Omental fat pad (tissue), 4 donors: Measurements from ENCODE around the gene DDR2. TPM values are rescaled to one million over a fixed set of nuclear protein-coding genes. Genes with fewer than 3 reads are reported as not detected.

Experiments
- ATAC-seq: fragments of 150-250 bp; one replicate; pipeline ENCODE4 v1.9.1; 2016; ENCODE audit warnings: mild to moderate bottlenecking, moderate library complexity; ENCODE audit not compliant: low FRiP score
- DNase-seq: peaks from one replicate; pipeline ENCODE4 v3.0.0-alpha.2; 2019; ENCODE audit warnings: low spot score
- total RNA-seq, 4 donors: library from RNA; depleted of rRNA; stranded (reverse); fragments of >200 nt; gene quantifications; one replicate each; pipeline ENCODE4 v1.1.0, GENCODE V29; 2016
- TF ChIP-seq, protein P1 (sequence below), 3 donors: fragments of 450-650 bp; IDR thresholded peaks; one replicate each; pipeline ENCODE4 v1.5.1; 2016 to 2017; ENCODE audit warnings: antibody characterized with exemption in 3 of 3, mild to moderate bottlenecking in 3 of 3, moderate library complexity in 2 of 3

DDR2 gene
- total RNA-seq, 4 donors from 2014 or later: 140 to 164 (median 145) TPM

DNA sequence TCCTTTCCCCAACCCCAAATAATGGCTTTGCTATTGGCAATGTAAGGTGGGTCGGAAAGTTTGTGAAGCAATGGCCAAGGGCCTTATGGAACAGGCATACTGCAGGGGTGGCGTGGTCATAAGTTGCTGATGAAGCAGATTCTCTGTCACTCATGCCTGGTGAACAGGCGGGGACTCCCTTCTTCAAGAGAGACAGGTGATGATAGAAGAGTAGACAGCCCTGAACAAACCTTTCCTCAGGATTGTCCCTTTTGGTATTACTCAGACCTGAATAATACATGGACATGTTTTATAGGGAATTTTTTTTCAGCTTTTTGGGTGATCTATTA is 12.7 kb downstream of the DDR2 start:
- TF ChIP-seq, protein P1, sequence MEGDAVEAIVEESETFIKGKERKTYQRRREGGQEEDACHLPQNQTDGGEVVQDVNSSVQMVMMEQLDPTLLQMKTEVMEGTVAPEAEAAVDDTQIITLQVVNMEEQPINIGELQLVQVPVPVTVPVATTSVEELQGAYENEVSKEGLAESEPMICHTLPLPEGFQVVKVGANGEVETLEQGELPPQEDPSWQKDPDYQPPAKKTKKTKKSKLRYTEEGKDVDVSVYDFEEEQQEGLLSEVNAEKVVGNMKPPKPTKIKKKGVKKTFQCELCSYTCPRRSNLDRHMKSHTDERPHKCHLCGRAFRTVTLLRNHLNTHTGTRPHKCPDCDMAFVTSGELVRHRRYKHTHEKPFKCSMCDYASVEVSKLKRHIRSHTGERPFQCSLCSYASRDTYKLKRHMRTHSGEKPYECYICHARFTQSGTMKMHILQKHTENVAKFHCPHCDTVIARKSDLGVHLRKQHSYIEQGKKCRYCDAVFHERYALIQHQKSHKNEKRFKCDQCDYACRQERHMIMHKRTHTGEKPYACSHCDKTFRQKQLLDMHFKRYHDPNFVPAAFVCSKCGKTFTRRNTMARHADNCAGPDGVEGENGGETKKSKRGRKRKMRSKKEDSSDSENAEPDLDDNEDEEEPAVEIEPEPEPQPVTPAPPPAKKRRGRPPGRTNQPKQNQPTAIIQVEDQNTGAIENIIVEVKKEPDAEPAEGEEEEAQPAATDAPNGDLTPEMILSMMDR (IDR thresholded peaks at IDR 0.05): no peak
- ATAC-seq: no peak
- no peak for DNase-seq

DNA sequence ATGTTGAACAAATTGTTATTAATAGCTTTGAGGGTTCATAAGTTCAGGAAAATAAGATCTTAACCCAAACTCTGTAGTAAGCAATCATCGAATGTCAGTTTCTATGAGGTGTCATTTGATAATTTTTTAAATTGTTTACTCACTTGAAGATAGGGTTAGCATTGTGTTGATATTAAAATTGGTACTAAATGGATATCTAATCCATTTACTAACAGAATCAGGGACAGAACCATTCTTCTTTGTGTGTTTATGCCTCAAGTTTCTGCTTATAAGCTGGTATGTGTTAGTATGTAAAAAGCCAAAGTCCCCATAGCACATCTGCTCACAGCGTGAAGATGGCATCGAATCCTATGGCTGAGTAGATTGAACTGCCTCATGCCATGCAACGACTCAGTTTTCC is 13.4 kb downstream of the DDR2 start:
- DNase-seq (no peak), ATAC-seq (no peak)
- TF ChIP-seq, protein P1 (IDR thresholded peaks at IDR 0.05): no peak

GRCh38 chr1:162649583-162649982 is 17.3 kb downstream of the DDR2 start:
- ATAC-seq (no peak), DNase-seq (no peak)
- TF ChIP-seq, protein P1 (IDR thresholded peaks at IDR 0.05): no peak

- TF ChIP-seq, protein P1 (IDR thresholded peaks at IDR 0.05): no peak
- DNase-seq (no peak), ATAC-seq (no peak)
These were observed 22.8 kb downstream of the DDR2 start for GRCh38 chr1:162654915-162655620.

GRCh38 chr1:162656266-162656665 is 24.0 kb downstream of the DDR2 start:
- TF ChIP-seq, protein P1 (IDR thresholded peaks at IDR 0.05): no peak
- no peak for DNase-seq

DNA sequence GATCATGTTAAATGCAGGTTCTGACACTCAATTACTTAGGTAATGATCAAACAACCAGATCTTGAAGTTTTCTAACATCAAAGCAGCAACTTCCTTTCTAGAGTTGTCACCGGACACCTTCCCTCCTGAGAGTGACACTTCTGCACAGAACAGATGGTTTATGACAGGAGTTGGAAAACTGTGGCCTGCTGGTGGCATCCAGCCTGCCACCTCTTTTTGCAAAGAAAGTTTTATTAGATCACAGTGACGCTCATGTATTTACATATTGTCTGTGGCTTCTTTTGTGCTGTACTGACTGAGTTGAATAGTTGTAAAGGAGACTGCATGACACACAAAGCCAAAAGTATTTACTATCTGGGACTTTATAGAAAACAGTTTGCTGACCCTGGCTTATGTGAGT is 28.3 kb downstream of the DDR2 start:
- TF ChIP-seq, protein P1 (IDR thresholded peaks at IDR 0.05): no peak
- no peak for ATAC-seq
- DNase-seq: no peak

More at GRCh38 chr1:162656266-162656665, 24.0 kb downstream of the DDR2 start:
- ATAC-seq: no peak

GRCh38 chr1:162661336-162661735 is 29.1 kb downstream of the DDR2 start:
- ATAC-seq (no peak), DNase-seq (no peak)
- TF ChIP-seq, protein P1 (IDR thresholded peaks at IDR 0.05): no peak
